GM21528 (cell line): ENCODE data around the gene MSX1.
"Not testable (repeated sequence)": the region's sequence is repeated elsewhere in the genome, so short reads cannot be mapped to it uniquely, and the experiment has no call there.

ENCODE experiments used
- ATAC-seq: cut with Tn5 transposase; IDR thresholded peaks from one replicate; pipeline ENCODE4 v1.9.1; 2021; ENCODE audit warnings: mild to moderate bottlenecking, moderate library complexity; ENCODE audit not compliant: unreplicated experiment, low FRiP score

The MSX1 gene

GRCh38 chr4:4859325-4859798 lies at the start of gene MSX1:
TSS of gene MSX1 (plus strand) at chr4:4859665. CDS start at chr4:4859900, 235 bp downstream.
- peak; percentile 93 for ATAC-seq

GRCh38 chr4:4810092-4810774 lies 49.2 kb upstream of the MSX1 start:
- no peak for ATAC-seq

- ATAC-seq: no peak
Measured at GRCh38 chr4:4810778-4811177, 48.7 kb upstream of the MSX1 start.

- ATAC-seq: no peak
Measured at GRCh38 chr4:4812145-4812794, 47.2 kb upstream of the MSX1 start.

- ATAC-seq: no peak
Measured at GRCh38 chr4:4818415-4819212, 40.9 kb upstream of the MSX1 start.

GRCh38 chr4:4819213-4819606 lies 40.3 kb upstream of the MSX1 start:
- no peak for ATAC-seq

GRCh38 chr4:4820261-4820660 lies 39.2 kb upstream of the MSX1 start:
- no peak for ATAC-seq

GRCh38 chr4:4820739-4821138 lies 38.7 kb upstream of the MSX1 start:
- ATAC-seq: no peak

GRCh38 chr4:4821577-4821976 lies 37.9 kb upstream of the MSX1 start:
- ATAC-seq: no peak

- not testable (repeated sequence) for ATAC-seq
Measured at GRCh38 chr4:4822286-4822685, 37.2 kb upstream of the MSX1 start.

- no peak for ATAC-seq
Measured at GRCh38 chr4:4823621-4824162, 35.8 kb upstream of the MSX1 start.

- no peak for ATAC-seq
Measured at GRCh38 chr4:4824232-4824631, 35.2 kb upstream of the MSX1 start.

GRCh38 chr4:4825431-4825830 lies 34.0 kb upstream of the MSX1 start:
- no peak for ATAC-seq

GRCh38 chr4:4829837-4830236 lies 29.6 kb upstream of the MSX1 start:
- ATAC-seq: no peak

- no peak for ATAC-seq
Measured at GRCh38 chr4:4831266-4831665, 28.2 kb upstream of the MSX1 start.

- no peak for ATAC-seq
Measured at GRCh38 chr4:4831825-4832224, 27.6 kb upstream of the MSX1 start.

GRCh38 chr4:4836044-4836443 lies 23.4 kb upstream of the MSX1 start:
- ATAC-seq: no peak

GRCh38 chr4:4837316-4837715 lies 22.1 kb upstream of the MSX1 start:
- ATAC-seq: no peak

GRCh38 chr4:4838051-4838935 lies 21.2 kb upstream of the MSX1 start:
- ATAC-seq: no peak
